Mesenchymal stem cell (in vitro differentiated cells and primary cell): ENCODE measurements around the gene TFR2.

Source experiments
- DNase-seq: peaks from one replicate; pipeline ENCODE4 v3.0.0-alpha.2; 2013
- H2AFZ ChIP-seq: one replicate; pipeline ENCODE4 v1.6.1; 2013; ENCODE audit warnings: low read depth, mild to moderate bottlenecking, control low read depth, inconsistent platforms, low read length, moderate library complexity
- H2AK5ac ChIP-seq: 2 replicates; pipeline ENCODE4 v1.6.1; 2013; ENCODE audit warnings: low read length, moderate library complexity, mild to moderate bottlenecking, inconsistent platforms; ENCODE audit not compliant: severe bottlenecking
- H2BK120ac ChIP-seq: one replicate; pipeline ENCODE4 v1.6.1; 2013; ENCODE audit warnings: low read depth, mild to moderate bottlenecking, inconsistent platforms, low read length, moderate library complexity
- H2BK12ac ChIP-seq, 2 experiments: one replicate each; pipeline ENCODE4 v1.6.1; 2013; ENCODE audit warnings: inconsistent platforms in 2 of 2, low read length in 2 of 2, mild to moderate bottlenecking in 2 of 2, moderate library complexity in 2 of 2, control low read depth in 1 of 2
- H2BK15ac ChIP-seq: one replicate; pipeline ENCODE4 v1.6.1; 2013; ENCODE audit warnings: mild to moderate bottlenecking, low read depth, inconsistent platforms; ENCODE audit not compliant: poor library complexity, severe bottlenecking
- H2BK5ac ChIP-seq: 2 replicates; pipeline ENCODE4 v1.6.1; 2013; ENCODE audit warnings: low read depth, mild to moderate bottlenecking, low read length, control low read depth, inconsistent platforms; ENCODE audit not compliant: poor library complexity, severe bottlenecking
- H3K14ac ChIP-seq, 2 experiments: one replicate each; pipeline ENCODE4 v1.6.1; 2013; ENCODE audit warnings: inconsistent platforms in 2 of 2, low read length in 2 of 2, control low read depth in 1 of 2, mild to moderate bottlenecking in 1 of 2, moderate library complexity in 1 of 2
- H3K18ac ChIP-seq, 2 experiments: one replicate each; pipeline ENCODE4 v1.6.1; 2013; ENCODE audit warnings: inconsistent platforms in 2 of 2, low read length in 2 of 2, control low read depth in 1 of 2, low read depth in 1 of 2, mild to moderate bottlenecking in 1 of 2
- H3K23ac ChIP-seq, 2 experiments: one replicate each; pipeline ENCODE4 v1.6.1; 2013; ENCODE audit warnings: inconsistent platforms in 2 of 2, low read length in 2 of 2, mild to moderate bottlenecking in 2 of 2, moderate library complexity in 2 of 2, control low read depth in 1 of 2
- H3K27ac ChIP-seq: 2 replicates; pipeline ENCODE4 v1.5.1; 2013; ENCODE audit warnings: mild to moderate bottlenecking, moderate library complexity, low read length, control low read depth, inconsistent platforms; ENCODE audit not compliant: poor library complexity, severe bottlenecking
- H3K27me3 ChIP-seq, 2 experiments: 2 replicates each; pipeline versions ENCODE4 v1.6.1 to v1.7.0; 2013; ENCODE audit warnings: low read length in 2 of 2, mild to moderate bottlenecking in 2 of 2, moderate library complexity in 2 of 2, control low read depth in 1 of 2, inconsistent platforms in 1 of 2; ENCODE audit not compliant: control insufficient read depth in 1 of 2, insufficient read depth in 1 of 2
- H3K36me3 ChIP-seq, 2 experiments: 2 replicates each; pipeline versions ENCODE4 v1.6.1 to v1.7.0; 2013; ENCODE audit warnings: low read length in 2 of 2, control low read depth in 1 of 2, inconsistent platforms in 1 of 2, low read depth in 1 of 2, mild to moderate bottlenecking in 1 of 2; ENCODE audit not compliant: insufficient read depth in 2 of 2, control insufficient read depth in 1 of 2
- H3K4ac ChIP-seq, 2 experiments: one replicate each; pipeline ENCODE4 v1.6.1; 2013; ENCODE audit warnings: inconsistent platforms in 2 of 2, low read length in 2 of 2, mild to moderate bottlenecking in 2 of 2, moderate library complexity in 2 of 2, control low read depth in 1 of 2, low read depth in 1 of 2
- H3K4me1 ChIP-seq: 2 replicates; pipeline ENCODE4 v1.6.1; 2013; ENCODE audit warnings: low read depth, low read length, control low read depth; ENCODE audit not compliant: control insufficient read depth, insufficient read depth
- H3K4me2 ChIP-seq: 2 replicates; pipeline ENCODE4 v1.6.1; 2013; ENCODE audit warnings: low read length, mild to moderate bottlenecking, inconsistent platforms; ENCODE audit not compliant: poor library complexity, severe bottlenecking
- H3K4me3 ChIP-seq, 2 experiments: 2 replicates each; pipeline versions ENCODE4 v1.5.1 to v1.7.0; 2013; ENCODE audit warnings: low read length in 2 of 2, mild to moderate bottlenecking in 2 of 2, control low read depth in 1 of 2, low read depth in 1 of 2; ENCODE audit not compliant: insufficient read depth in 1 of 2
- H3K79me1 ChIP-seq: replicated peaks from 2 replicates; pipeline ENCODE4 v1.6.1; 2013; ENCODE audit warnings: mild to moderate bottlenecking, control low read depth, low read length, inconsistent platforms; ENCODE audit not compliant: poor library complexity, severe bottlenecking
- H3K9ac ChIP-seq: 2 replicates; pipeline ENCODE4 v1.7.0; 2013; ENCODE audit warnings: mild to moderate bottlenecking, low read length, moderate library complexity
- H3K9me3 ChIP-seq: 2 replicates; pipeline ENCODE4 v1.7.0; 2013; ENCODE audit warnings: mild to moderate bottlenecking, low read length; ENCODE audit not compliant: control insufficient read depth
- H4K8ac ChIP-seq: one replicate; pipeline ENCODE4 v1.6.1; 2013; ENCODE audit warnings: inconsistent platforms, mild to moderate bottlenecking, low read length, moderate library complexity
- H4K91ac ChIP-seq: one replicate; pipeline ENCODE4 v1.6.1; 2013; ENCODE audit warnings: mild to moderate bottlenecking, low read length, inconsistent platforms
- WGBS: methylation state at CpG from one replicate; pipeline ENCODE4 v1.1.7; 2013; ENCODE audit warnings: mixed read lengths; 5-methylcytosine and 5-hydroxymethylcytosine counted together

The TFR2 gene

GRCh38 chr7:100611983-100612729, 29.2 kb downstream of the TFR2 start, which contains the start of gene MOSPD3:
Gene MOSPD3, plus strand, starts transcription at chr7:100612540. Its CDS starts 252 bp downstream, at chr7:100612792.
- H4K8ac ChIP-seq, result peak within 1 kb of the TSS; percentile 90
- H3K4me1 ChIP-seq, result peaks cover 15% of the 10 kb centered on the region
- H3K9ac ChIP-seq, result peak within 1 kb of the TSS; percentile 90
- H3K14ac ChIP-seq, result peak within 1 kb of the TSS in 1 of 2 experiments; percentile 61
- peak within 1 kb of the TSS; percentile 64 for H2BK120ac ChIP-seq
- peak within 1 kb of the TSS; percentile 87 for H4K91ac ChIP-seq
- H3K18ac ChIP-seq, result peak within 1 kb of the TSS; percentile 81 to 97
- H2BK15ac ChIP-seq, result peak within 1 kb of the TSS; percentile 77
- H3K36me3 ChIP-seq, result peaks cover 9 to 18% of the 10 kb centered on the region in 2 experiments
- peak within 1 kb of the TSS; percentile 66 for H2AFZ ChIP-seq
- H3K79me1 ChIP-seq, result peaks cover 15% of the 10 kb centered on the region
- WGBS, result under 1% methylated on average over 44 of the region's 61 CpGs
- DNase-seq, result peak; percentile 100
- H3K23ac ChIP-seq, result no peak within 1 kb of the TSS
- H3K4ac ChIP-seq, result peak within 1 kb of the TSS in 1 of 2 experiments; percentile 40
- no peaks in the 10 kb centered on the region for H3K27me3 ChIP-seq
- H3K27ac ChIP-seq, result peak within 1 kb of the TSS; percentile 82
- peak within 1 kb of the TSS; percentile 71 for H2BK5ac ChIP-seq
- H2AK5ac ChIP-seq, result no peak within 1 kb of the TSS
- peak within 1 kb of the TSS; percentile 93 for H3K4me2 ChIP-seq
- H3K9me3 ChIP-seq, result no peaks in the 10 kb centered on the region
- H2BK12ac ChIP-seq, result peak within 1 kb of the TSS; percentile 40 to 67
- H3K4me3 ChIP-seq, result peak within 1 kb of the TSS; percentile 72 to 84

GRCh38 chr7:100609958-100610357, 31.4 kb downstream of the TFR2 start:
- DNase-seq, result no peak
- H3K4me3 ChIP-seq, result no peak overlapping the region
- H3K23ac ChIP-seq, result no peak overlapping the region
- H3K14ac ChIP-seq, result no peak overlapping the region
- no peak overlapping the region for H2BK12ac ChIP-seq
- no peak overlapping the region for H3K18ac ChIP-seq
- no peak overlapping the region for H2AK5ac ChIP-seq
- no peak overlapping the region for H4K91ac ChIP-seq
- H3K4ac ChIP-seq, result no peak overlapping the region
- no peak overlapping the region for H3K4me2 ChIP-seq
- peaks cover 4 to 37% of the 10 kb centered on the region in 2 experiments for H3K36me3 ChIP-seq
- H3K27me3 ChIP-seq, result no peaks in the 10 kb centered on the region
- no peak overlapping the region for H2BK120ac ChIP-seq
- no peak overlapping the region for H3K27ac ChIP-seq
- H2BK15ac ChIP-seq, result no peak overlapping the region
- no peak overlapping the region for H4K8ac ChIP-seq
- H3K9ac ChIP-seq, result no peak overlapping the region
- H2AFZ ChIP-seq, result no peak overlapping the region
- H3K79me1 ChIP-seq, result peaks cover 15% of the 10 kb centered on the region
- 95% methylated on average over 5 of the region's 5 CpGs for WGBS
- H3K9me3 ChIP-seq, result no peaks in the 10 kb centered on the region
- H3K4me1 ChIP-seq, result peaks cover 23% of the 10 kb centered on the region
- H2BK5ac ChIP-seq, result no peak overlapping the region

GRCh38 chr7:100607111-100607510, 34.2 kb downstream of the TFR2 start:
- Histone ChIP-seq H3K27ac (no peak overlapping the region), H3K4me3 (no peak overlapping the region), H3K23ac (no peak overlapping the region), H2AFZ (no peak overlapping the region), H3K9ac (peak overlapping the region; percentile 22), H2BK15ac (no peak overlapping the region), H3K36me3 (peaks cover 0 to 35% of the 10 kb centered on the region in 2 experiments), H3K27me3 (no peaks in the 10 kb centered on the region), H3K4ac (no peak overlapping the region), H2BK12ac (no peak overlapping the region), H3K4me1 (peaks cover 32% of the 10 kb centered on the region), H3K18ac (no peak overlapping the region), H3K9me3 (no peaks in the 10 kb centered on the region), H3K4me2 (no peak overlapping the region), H4K91ac (peak overlapping the region; percentile 20), H2BK120ac (no peak overlapping the region), H4K8ac (peak overlapping the region; percentile 58), H2BK5ac (no peak overlapping the region), H3K79me1 (no peaks in the 10 kb centered on the region), H3K14ac (no peak overlapping the region), H2AK5ac (no peak overlapping the region)
- DNase-seq, result no peak
- WGBS, result 92% methylated on average over 8 of the region's 8 CpGs

- 93% methylated on average over 12 of the region's 12 CpGs for WGBS
- no peak for DNase-seq
- no peak overlapping the region for H3K27ac ChIP-seq
- H3K9ac ChIP-seq, result no peak overlapping the region
- H2BK5ac ChIP-seq, result no peak overlapping the region
- peaks cover 37% of the 10 kb centered on the region for H3K4me1 ChIP-seq
- H3K18ac ChIP-seq, result no peak overlapping the region
- H3K4ac ChIP-seq, result no peak overlapping the region
- no peaks in the 10 kb centered on the region for H3K79me1 ChIP-seq
- peaks cover 0 to 35% of the 10 kb centered on the region in 2 experiments for H3K36me3 ChIP-seq
- no peak overlapping the region for H3K4me3 ChIP-seq
- H3K4me2 ChIP-seq, result no peak overlapping the region
- H2BK120ac ChIP-seq, result no peak overlapping the region
- no peak overlapping the region for H4K91ac ChIP-seq
- H2BK15ac ChIP-seq, result no peak overlapping the region
- no peak overlapping the region for H2AK5ac ChIP-seq
- H2AFZ ChIP-seq, result no peak overlapping the region
- H3K14ac ChIP-seq, result no peak overlapping the region
- H3K9me3 ChIP-seq, result no peaks in the 10 kb centered on the region
- H2BK12ac ChIP-seq, result no peak overlapping the region
- no peak overlapping the region for H4K8ac ChIP-seq
- H3K23ac ChIP-seq, result no peak overlapping the region
- H3K27me3 ChIP-seq, result no peaks in the 10 kb centered on the region
Observed at GRCh38 chr7:100606313-100606712, 35.0 kb downstream of the TFR2 start.
